HepG2 (cell line): Measurements from ENCODE around the gene AMIGO3.

Experiments used
- CREB1 ChIP-seq, 2 experiments: fragments of 450-650 bp in 1 of 2; IDR thresholded peaks; 2 replicates each; pipeline ENCODE4 v1.6.1; 2016 to 2017; ENCODE audit warnings: control low read depth in 1 of 2, mild to moderate bottlenecking in 1 of 2, missing compliant biosample characterization in 1 of 2, missing genetic modification characterization in 1 of 2
- EZH2 ChIP-seq: conservative IDR thresholded peaks from 2 replicates; pipeline ENCODE4 v1.6.1; 2012; ENCODE audit warnings: mild to moderate bottlenecking, low read depth, low read length, moderate library complexity
- FOXK2 ChIP-seq: fragments of 450-650 bp; IDR thresholded peaks from 2 replicates; pipeline ENCODE4 v1.6.1; 2016
- HNF4G ChIP-seq, 2 experiments: sonication (generic) in 1 of 2; formaldehyde crosslinking in 1 of 2; IDR thresholded peaks; 2 replicates each; pipeline versions ENCODE4 v1.4.0 to v1.6.1; 2011 to 2020; ENCODE audit warnings: borderline replicate concordance in 2 of 2, low read depth in 2 of 2, mild to moderate bottlenecking in 2 of 2, low read length in 1 of 2, missing genetic modification reagents in 1 of 2, moderate library complexity in 1 of 2
- JUNB ChIP-seq: sonication (generic); formaldehyde crosslinking; IDR thresholded peaks from 2 replicates; pipeline ENCODE4 v1.8.0; 2022; ENCODE audit warnings: missing genetic modification reagents, mild to moderate bottlenecking, borderline replicate concordance
- MYNN ChIP-seq: sonication (generic); formaldehyde crosslinking; IDR thresholded peaks from 2 replicates; pipeline ENCODE4 v1.4.0; 2020; ENCODE audit warnings: mild to moderate bottlenecking, low read depth, missing genetic modification reagents
- NFRKB ChIP-seq: fragments of 450-650 bp; IDR thresholded peaks from 2 replicates; pipeline ENCODE4 v1.6.1; 2017
- TBX2 ChIP-seq: sonication (generic); formaldehyde crosslinking; IDR thresholded peaks from 2 replicates; pipeline ENCODE4 v1.5.0; 2020; ENCODE audit warnings: missing genetic modification reagents, mild to moderate bottlenecking, borderline replicate concordance
- ZNF788 ChIP-seq: sonication (generic); formaldehyde crosslinking; IDR thresholded peaks from 2 replicates; pipeline ENCODE4 v1.5.0; 2020; ENCODE audit warnings: mild to moderate bottlenecking, missing genetic modification reagents, borderline replicate concordance
- TF ChIP-seq, protein P1 (sequence below): sonication (generic); formaldehyde crosslinking; IDR thresholded peaks from 2 replicates; pipeline ENCODE4 v1.5.0; 2020; ENCODE audit warnings: mild to moderate bottlenecking, missing genetic modification reagents, moderate library complexity

DNA sequence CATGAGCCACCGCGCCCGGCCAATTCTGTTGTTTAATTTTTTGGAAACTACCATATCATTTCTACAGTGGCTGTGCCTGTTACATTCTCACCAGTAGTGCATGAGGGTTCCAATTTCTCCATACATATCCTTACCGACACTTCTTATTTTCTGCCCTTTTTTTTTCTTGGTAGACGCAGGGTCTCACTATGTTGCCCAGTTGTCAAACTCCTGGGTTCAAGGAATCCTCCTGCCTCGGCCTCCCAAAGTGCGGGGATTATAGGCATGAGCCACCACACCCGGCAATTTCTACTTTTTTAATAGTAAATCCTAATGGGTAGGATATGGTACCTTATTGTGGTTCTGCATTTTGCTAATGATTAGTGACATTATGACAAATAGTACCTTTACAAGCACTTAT is 9.6 kb downstream of the AMIGO3 start:
- TF ChIP-seq FOXK2 (no peak), EZH2 (no peak), NFRKB (no peak), JUNB (no peak), ZNF788 (CRISPR knock-in tag) (no peak), MYNN (CRISPR knock-in tag) (no peak), HNF4G (IDR thresholded peaks at IDR 0.05; ENCODE audit: borderline replicate concordance, low read depth, low read length) (no peak), HNF4G (CRISPR knock-in tag; IDR thresholded peaks at IDR 0.05; ENCODE audit: borderline replicate concordance, low read depth) (no peak), TBX2 (CRISPR knock-in tag) (no peak), CREB1 (IDR thresholded peaks at IDR 0.05) (no peak), CREB1 (CRISPR knock-in tag; IDR thresholded peaks at IDR 0.05) (no peak)
- TF ChIP-seq, protein P1, sequence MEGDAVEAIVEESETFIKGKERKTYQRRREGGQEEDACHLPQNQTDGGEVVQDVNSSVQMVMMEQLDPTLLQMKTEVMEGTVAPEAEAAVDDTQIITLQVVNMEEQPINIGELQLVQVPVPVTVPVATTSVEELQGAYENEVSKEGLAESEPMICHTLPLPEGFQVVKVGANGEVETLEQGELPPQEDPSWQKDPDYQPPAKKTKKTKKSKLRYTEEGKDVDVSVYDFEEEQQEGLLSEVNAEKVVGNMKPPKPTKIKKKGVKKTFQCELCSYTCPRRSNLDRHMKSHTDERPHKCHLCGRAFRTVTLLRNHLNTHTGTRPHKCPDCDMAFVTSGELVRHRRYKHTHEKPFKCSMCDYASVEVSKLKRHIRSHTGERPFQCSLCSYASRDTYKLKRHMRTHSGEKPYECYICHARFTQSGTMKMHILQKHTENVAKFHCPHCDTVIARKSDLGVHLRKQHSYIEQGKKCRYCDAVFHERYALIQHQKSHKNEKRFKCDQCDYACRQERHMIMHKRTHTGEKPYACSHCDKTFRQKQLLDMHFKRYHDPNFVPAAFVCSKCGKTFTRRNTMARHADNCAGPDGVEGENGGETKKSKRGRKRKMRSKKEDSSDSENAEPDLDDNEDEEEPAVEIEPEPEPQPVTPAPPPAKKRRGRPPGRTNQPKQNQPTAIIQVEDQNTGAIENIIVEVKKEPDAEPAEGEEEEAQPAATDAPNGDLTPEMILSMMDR (CRISPR knock-in tag), result no peak
